Spleen (tissue), 11 donors: Measurements from ENCODE around the gene PDIA6. TPM values are rescaled to one million over a fixed set of nuclear protein-coding genes. Genes with fewer than 3 reads are reported as not detected.
"Not testable (repeated sequence)": the region's sequence is repeated elsewhere in the genome, so short reads cannot be mapped to it uniquely, and the experiment has no call there.

Experiments used
- DNase-seq: peaks from one replicate; pipeline ENCODE4 v3.0.0-alpha.2; 2020
- H3K27ac ChIP-seq, 8 donors: fragments of 200-600 bp; sonication (generic) in 7 of 8; 1 replicate in 4 of 8; 2 replicates in 4 of 8; pipeline versions ENCODE4 v1.5.0 to v1.8.0; 2016 to 2021; ENCODE audit warnings: inconsistent platforms in 4 of 8, mild to moderate bottlenecking in 4 of 8, moderate library complexity in 1 of 8
- H3K27me3 ChIP-seq, 7 donors: fragments of 200-600 bp; sonication (generic) in 6 of 7; replicated peaks in 1 of 7; 1 replicate in 4 of 7; 2 replicates in 3 of 7; pipeline versions ENCODE4 v1.5.0 to v1.8.0; 2016 to 2021; ENCODE audit warnings: inconsistent platforms in 3 of 7, mild to moderate bottlenecking in 1 of 7
- H3K36me3 ChIP-seq, 6 donors: fragments of 200-600 bp; sonication (generic) in 5 of 6; 1 replicate in 4 of 6; 2 replicates in 2 of 6; pipeline versions ENCODE4 v1.5.0 to v1.8.0; 2016 to 2021; ENCODE audit warnings: inconsistent platforms in 2 of 6
- H3K4me1 ChIP-seq, 6 donors: fragments of 200-600 bp; sonication (generic) in 5 of 6; 1 replicate in 3 of 6; 2 replicates in 3 of 6; pipeline versions ENCODE4 v1.5.0 to v1.8.0; 2016 to 2021; ENCODE audit warnings: inconsistent platforms in 3 of 6
- H3K4me3 ChIP-seq, 8 donors: fragments of 200-600 bp; sonication (generic) in 7 of 8; 1 replicate in 4 of 8; 2 replicates in 4 of 8; pipeline versions ENCODE4 v1.5.0 to v1.8.0; 2016 to 2021; ENCODE audit warnings: inconsistent platforms in 4 of 8, mild to moderate bottlenecking in 4 of 8, moderate library complexity in 2 of 8
- H3K9me3 ChIP-seq, 8 donors: fragments of 200-600 bp; sonication (generic) in 7 of 8; 1 replicate in 4 of 8; 2 replicates in 4 of 8; pipeline versions ENCODE4 v1.5.0 to v1.8.0; 2016 to 2021; ENCODE audit warnings: inconsistent platforms in 4 of 8
- POLR2A ChIP-seq, 3 donors: fragments of 450-650 bp; IDR thresholded peaks; one replicate each; pipeline ENCODE4 v1.5.1; 2017; ENCODE audit warnings: antibody characterized with exemption in 3 of 3, mild to moderate bottlenecking in 1 of 3
- POLR2AphosphoS5 ChIP-seq, 3 donors: sonication (generic); formaldehyde crosslinking; IDR thresholded peaks; one replicate each; pipeline ENCODE4 v1.5.1; 2017; ENCODE audit warnings: antibody characterized with exemption in 3 of 3
- WGBS, 5 donors: extraction: QIAGEN DNeasy Blood & Tissue Kit in 3 of 5; methylation state at CpG; one replicate each; pipeline versions ENCODE4 v1.1.5 to v1.1.7; 2013 to 2018; 5-methylcytosine and 5-hydroxymethylcytosine counted together
- intact Hi-C: fragments of 100-400 bp; cut with DNase I; formaldehyde crosslinking; loops from one replicate; pipeline ENCODE4 v1.15.0; 2023; ENCODE audit warnings: low total_unique reads
- polyA plus RNA-seq, 3 donors: library from polyadenylated mRNA; stranded (reverse); fragments of 200-250 nt; gene quantifications; one replicate each; pipeline ENCODE4 v1.2.1, GENCODE V29; 2013
- total RNA-seq, 7 donors: library from RNA; depleted of rRNA in 3 of 7; stranded (reverse); fragments of >200 nt in 3 of 7; fragmentation: NEBNext Ultra II Directional in 4 of 7; extraction: Animal tissue kit (Norgen Biotek cat#: 25700) in 4 of 7; gene quantifications; one replicate each; pipeline versions ENCODE4 v1.1.0 to v1.2.1, GENCODE V29; 2016 to 2021
- TF ChIP-seq, protein P1 (sequence below), 11 experiments: fragments of 200-600 bp in 7 of 11; fragments of 450-650 bp in 4 of 11; sonication (generic) in 4 of 11; IDR thresholded peaks in 8 of 11; conservative IDR thresholded peaks in 3 of 11; 1 replicate in 7 of 11; 2 replicates in 4 of 11; pipeline versions ENCODE4 v1.4.0 to v1.8.0; 2016 to 2021; ENCODE audit warnings: antibody characterized with exemption in 11 of 11, inconsistent platforms in 4 of 11, mild to moderate bottlenecking in 1 of 11
- donor health status: healthy with polysubstance abuse.
- donor health status: DM: no; HTN: no; CAD: no; lungs with moderate emphysema.
- donor health status: DM: no; HTN: no; CAD: no.
- donor health status: Bipolar disorder and iron deficiency.
- donor health status: healthy.
- donor health status: DM: no; HTN: no; CAD: no.
- donor health status: DM: yes; HTN: yes; CAD: no.

PDIA6 gene
- total and polyA plus RNA-seq, 10 donors, result 29.7 to 164 (median 115) TPM

DNA sequence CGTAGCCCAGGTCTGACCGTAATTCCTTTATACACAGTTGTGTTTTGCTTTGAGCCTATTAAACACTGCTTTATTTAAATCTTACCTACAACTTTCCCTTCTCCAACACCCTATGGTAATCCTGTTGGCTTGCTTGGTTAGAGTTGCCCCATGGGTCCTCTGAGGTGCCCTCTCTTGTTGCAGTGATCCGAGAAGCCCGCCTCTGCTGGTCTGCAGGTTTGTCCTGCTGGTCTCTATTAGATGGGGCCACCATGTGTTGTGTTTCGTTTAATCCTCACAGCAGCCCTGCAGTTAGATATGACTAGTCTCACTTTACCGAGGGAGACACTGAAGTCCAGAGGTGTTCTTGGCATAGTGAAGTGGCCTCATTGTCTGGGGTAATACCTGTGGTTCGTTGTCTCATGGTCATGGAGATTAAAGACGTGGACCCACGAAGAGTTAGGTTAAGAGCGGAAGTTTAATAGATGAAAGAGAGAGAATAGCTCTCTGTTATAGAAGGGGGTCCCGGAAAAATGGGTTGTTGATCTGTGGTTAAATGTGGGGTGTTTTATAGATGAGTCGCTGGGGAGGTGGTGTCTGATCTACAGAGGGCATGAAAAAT, 7.2 kb upstream of the PDIA6 start:
- WGBS, 5 donors, result 83 to 92% (median 91%) methylated on average over 12 of the region's 12 CpGs
- intact Hi-C loops, result no loop called here
- Histone ChIP-seq H3K27ac (no peak overlapping the region), H3K27me3 (peaks cover 0 to 5% (median 0%) of the 10 kb centered on the region in 7 donors), H3K36me3 (no peaks in the 10 kb centered on the region), H3K4me3 (no peak overlapping the region), H3K9me3 (no peaks in the 10 kb centered on the region), H3K4me1 (peaks cover 0 to 21% (median 8%) of the 10 kb centered on the region in 6 donors)
- TF ChIP-seq POLR2AphosphoS5 (IDR thresholded peaks at IDR 0.05), result no peak
- TF ChIP-seq POLR2A (IDR thresholded peaks at IDR 0.05), result no peak
- TF ChIP-seq, protein P1, sequence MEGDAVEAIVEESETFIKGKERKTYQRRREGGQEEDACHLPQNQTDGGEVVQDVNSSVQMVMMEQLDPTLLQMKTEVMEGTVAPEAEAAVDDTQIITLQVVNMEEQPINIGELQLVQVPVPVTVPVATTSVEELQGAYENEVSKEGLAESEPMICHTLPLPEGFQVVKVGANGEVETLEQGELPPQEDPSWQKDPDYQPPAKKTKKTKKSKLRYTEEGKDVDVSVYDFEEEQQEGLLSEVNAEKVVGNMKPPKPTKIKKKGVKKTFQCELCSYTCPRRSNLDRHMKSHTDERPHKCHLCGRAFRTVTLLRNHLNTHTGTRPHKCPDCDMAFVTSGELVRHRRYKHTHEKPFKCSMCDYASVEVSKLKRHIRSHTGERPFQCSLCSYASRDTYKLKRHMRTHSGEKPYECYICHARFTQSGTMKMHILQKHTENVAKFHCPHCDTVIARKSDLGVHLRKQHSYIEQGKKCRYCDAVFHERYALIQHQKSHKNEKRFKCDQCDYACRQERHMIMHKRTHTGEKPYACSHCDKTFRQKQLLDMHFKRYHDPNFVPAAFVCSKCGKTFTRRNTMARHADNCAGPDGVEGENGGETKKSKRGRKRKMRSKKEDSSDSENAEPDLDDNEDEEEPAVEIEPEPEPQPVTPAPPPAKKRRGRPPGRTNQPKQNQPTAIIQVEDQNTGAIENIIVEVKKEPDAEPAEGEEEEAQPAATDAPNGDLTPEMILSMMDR (IDR thresholded peaks at IDR 0.05 in 8 of 11, conservative IDR thresholded peaks at IDR 0.05 in 3 of 11), result no peak
- no peak for DNase-seq

DNA sequence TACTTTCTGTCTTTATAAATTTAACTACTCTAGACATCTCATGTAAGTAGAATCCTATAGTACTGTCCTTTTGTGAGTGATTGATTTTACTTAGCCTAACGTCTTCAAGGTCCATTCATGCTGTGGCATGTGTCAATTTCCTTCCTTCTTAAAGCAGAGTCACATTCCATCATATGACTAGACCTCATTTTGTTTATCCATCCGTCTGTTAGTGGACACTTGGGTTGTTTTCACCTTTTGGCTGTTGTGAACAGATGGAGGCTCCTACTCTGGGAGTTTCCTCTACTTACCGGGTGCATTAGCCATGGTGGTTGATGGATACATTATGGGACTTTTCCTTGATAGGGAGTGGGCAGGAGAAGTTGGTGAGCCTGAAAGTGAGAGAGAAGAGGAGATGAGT, 6.4 kb upstream of the PDIA6 start:
- no peak for DNase-seq
- Histone ChIP-seq H3K4me3 (no peak overlapping the region), H3K27ac (no peak overlapping the region), H3K36me3 (no peaks in the 10 kb centered on the region), H3K4me1 (peaks cover 0 to 28% (median 13%) of the 10 kb centered on the region in 6 donors), H3K27me3 (peaks cover 0 to 5% (median 0%) of the 10 kb centered on the region in 7 donors), H3K9me3 (no peaks in the 10 kb centered on the region)
- WGBS, 5 donors, result 45 to 81% (median 66%) methylated on average over 3 of the region's 3 CpGs
- intact Hi-C loops, result no loop called here
- TF ChIP-seq, protein P1 (IDR thresholded peaks at IDR 0.05 in 8 of 11, conservative IDR thresholded peaks at IDR 0.05 in 3 of 11), result no peak
- TF ChIP-seq POLR2AphosphoS5 (IDR thresholded peaks at IDR 0.05) (no peak), POLR2A (IDR thresholded peaks at IDR 0.05) (no peak)

DNA sequence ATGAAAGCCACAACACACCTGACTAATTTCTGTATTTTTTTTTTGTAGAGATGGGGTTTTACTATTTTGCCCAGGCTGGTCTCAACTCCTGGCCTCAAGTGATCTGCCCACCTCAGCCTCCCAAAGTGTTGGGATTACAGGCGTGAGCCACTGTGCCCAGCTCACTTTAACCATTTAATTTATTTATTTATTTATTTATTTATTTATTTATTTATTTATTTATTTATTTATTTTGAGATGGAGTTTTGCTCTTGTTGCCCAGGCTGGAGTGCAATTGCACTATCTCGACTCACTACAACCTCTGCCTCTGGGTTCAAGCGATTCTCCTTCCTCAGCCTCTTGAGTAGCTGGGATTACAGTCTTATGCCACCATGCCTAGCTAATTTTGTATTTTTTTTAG, 5.7 kb upstream of the PDIA6 start:
- DNase-seq, intact Hi-C loops: not testable (repeated sequence)

GRCh38 chr2:10817413-10817812, 4.8 kb upstream of the PDIA6 start:
- Histone ChIP-seq H3K36me3 (no peaks in the 10 kb centered on the region), H3K27ac (no peak overlapping the region), H3K4me3 (no peak overlapping the region), H3K27me3 (peaks cover 0 to 5% (median 0%) of the 10 kb centered on the region in 7 donors), H3K9me3 (no peaks in the 10 kb centered on the region), H3K4me1 (peaks cover 5 to 40% (median 19%) of the 10 kb centered on the region in 6 donors)
- WGBS, 5 donors, result 57 to 76% (median 64%) methylated on average over 4 to 5 of the region's 5 CpGs
- no peak for TF ChIP-seq POLR2A (IDR thresholded peaks at IDR 0.05)
- TF ChIP-seq, protein P1 (IDR thresholded peaks at IDR 0.05 in 8 of 11, conservative IDR thresholded peaks at IDR 0.05 in 3 of 11), result peak in 2 of 11 experiments; percentile 17 to 18
- no peak for TF ChIP-seq POLR2AphosphoS5 (IDR thresholded peaks at IDR 0.05)
- peak; percentile 69 for DNase-seq
- intact Hi-C loops, result no loop called here

More for the DNA sequence above, 5.7 kb upstream of the PDIA6 start:
- H3K27ac ChIP-seq, H3K36me3 ChIP-seq, H3K9me3 ChIP-seq, H3K27me3 ChIP-seq, H3K4me3 ChIP-seq: not testable (repeated sequence)
- 83 to 96% (median 92%) methylated on average over 3 of the region's 3 CpGs for WGBS, 5 donors
- peaks cover 2 to 35% (median 15%) of the 10 kb centered on the region in 6 donors for H3K4me1 ChIP-seq
